HPDE6-E6E7 (cell line): ENCODE measurements around the gene EPAS1.

ENCODE experiments used
- DNase-seq: peaks from one replicate; pipeline ENCODE4 v3.0.0; 2011; ENCODE audit warnings: missing footprints; ENCODE audit errors: extremely low spot score

The EPAS1 gene

GRCh38 chr2:46273225-46273863, 23.9 kb upstream of the EPAS1 start:
- DNase-seq = no peak

- no peak for DNase-seq
Measured at GRCh38 chr2:46273919-46274318, 23.3 kb upstream of the EPAS1 start.

GRCh38 chr2:46274586-46274985, 22.6 kb upstream of the EPAS1 start:
- no peak for DNase-seq

GRCh38 chr2:46275995-46276394, 21.2 kb upstream of the EPAS1 start:
- no peak for DNase-seq

- DNase-seq = no peak
Measured at GRCh38 chr2:46276642-46277041, 20.6 kb upstream of the EPAS1 start.

- no peak for DNase-seq
Measured at GRCh38 chr2:46277431-46278190, 19.6 kb upstream of the EPAS1 start.

- no peak for DNase-seq
Measured at GRCh38 chr2:46278952-46279351, 18.3 kb upstream of the EPAS1 start.

GRCh38 chr2:46281939-46282338, 15.3 kb upstream of the EPAS1 start:
- no peak for DNase-seq

GRCh38 chr2:46283693-46284092, 13.5 kb upstream of the EPAS1 start:
- no peak for DNase-seq

- no peak for DNase-seq
Measured at GRCh38 chr2:46284260-46284659, 12.9 kb upstream of the EPAS1 start.

- DNase-seq = no peak
Measured at GRCh38 chr2:46284796-46285195, 12.4 kb upstream of the EPAS1 start.

- DNase-seq = peak; percentile 21
Measured at GRCh38 chr2:46286715-46287114, 10.5 kb upstream of the EPAS1 start.

GRCh38 chr2:46290078-46290477, 7.1 kb upstream of the EPAS1 start:
- DNase-seq = no peak

GRCh38 chr2:46293466-46293865, 3.7 kb upstream of the EPAS1 start:
- no peak for DNase-seq

GRCh38 chr2:46294176-46294836, 2.9 kb upstream of the EPAS1 start:
- DNase-seq = no peak

GRCh38 chr2:46296216-46296839, 879 bp upstream of the EPAS1 start:
- DNase-seq = no peak

- DNase-seq = peak; percentile 73
Measured at GRCh38 chr2:46297546-46298271, 502 bp downstream of the EPAS1 start.

GRCh38 chr2:46298272-46298521, 990 bp downstream of the EPAS1 start:
- DNase-seq = no peak

GRCh38 chr2:46298522-46299353, 1.5 kb downstream of the EPAS1 start:
- DNase-seq = peak; percentile 51

- peak; percentile 29 for DNase-seq
Measured at GRCh38 chr2:46299365-46300263, 2.4 kb downstream of the EPAS1 start.
